Gastrocnemius medialis (tissue), 4 donors: ENCODE results near the gene PRSS23.

Source experiments
- CTCF ChIP-seq, 5 experiments: fragments of 450-650 bp in 3 of 5; fragments of 200-600 bp in 2 of 5; sonication (generic) in 2 of 5; IDR thresholded peaks in 4 of 5; conservative IDR thresholded peaks in 1 of 5; 1 replicate in 4 of 5; 2 replicates in 1 of 5; pipeline ENCODE4 v1.5.1; 2016 to 2019; ENCODE audit warnings: antibody characterized with exemption in 5 of 5, mild to moderate bottlenecking in 3 of 5, moderate library complexity in 3 of 5
- POLR2A ChIP-seq, 2 donors: fragments of 450-650 bp; IDR thresholded peaks; one replicate each; pipeline ENCODE4 v1.6.1; 2017; ENCODE audit warnings: antibody characterized with exemption in 2 of 2, mild to moderate bottlenecking in 2 of 2, moderate library complexity in 2 of 2

GRCh38 chr11:86799680-86800075 lies 664 bp upstream of the PRSS23 start:
- no peak for TF ChIP-seq CTCF (IDR thresholded peaks at IDR 0.05 in 4 of 5, conservative IDR thresholded peaks at IDR 0.05 in 1 of 5)
- no peak for TF ChIP-seq POLR2A (IDR thresholded peaks at IDR 0.05)
